Activated CD8-positive, alpha-beta memory T cell treated with anti-CD3 and anti-CD28 coated beads, Interleukin-2, amount 50 U/mL, for 4 hours (primary cell): ENCODE data around the gene CACUL1.

ENCODE experiments used
- DNase-seq: peaks from one replicate; pipeline ENCODE4 v3.0.0-alpha.2; 2020

CACUL1 gene

GRCh38 chr10:118633786-118634185 lies 121.0 kb downstream of the CACUL1 start:
- no peak for DNase-seq

- no peak for DNase-seq
Observed at GRCh38 chr10:118629211-118629610, 125.6 kb downstream of the CACUL1 start.

GRCh38 chr10:118628397-118628796 lies 126.4 kb downstream of the CACUL1 start:
- no peak for DNase-seq

- DNase-seq: no peak
Observed at GRCh38 chr10:118626953-118627352, 127.8 kb downstream of the CACUL1 start.
